GM21367 (cell line): ENCODE results near the gene PLEKHG2.

Experiments used
- ATAC-seq: cut with Tn5 transposase; IDR thresholded peaks from one replicate; pipeline ENCODE4 v1.9.1; 2021; ENCODE audit not compliant: unreplicated experiment

The PLEKHG2 gene

DNA sequence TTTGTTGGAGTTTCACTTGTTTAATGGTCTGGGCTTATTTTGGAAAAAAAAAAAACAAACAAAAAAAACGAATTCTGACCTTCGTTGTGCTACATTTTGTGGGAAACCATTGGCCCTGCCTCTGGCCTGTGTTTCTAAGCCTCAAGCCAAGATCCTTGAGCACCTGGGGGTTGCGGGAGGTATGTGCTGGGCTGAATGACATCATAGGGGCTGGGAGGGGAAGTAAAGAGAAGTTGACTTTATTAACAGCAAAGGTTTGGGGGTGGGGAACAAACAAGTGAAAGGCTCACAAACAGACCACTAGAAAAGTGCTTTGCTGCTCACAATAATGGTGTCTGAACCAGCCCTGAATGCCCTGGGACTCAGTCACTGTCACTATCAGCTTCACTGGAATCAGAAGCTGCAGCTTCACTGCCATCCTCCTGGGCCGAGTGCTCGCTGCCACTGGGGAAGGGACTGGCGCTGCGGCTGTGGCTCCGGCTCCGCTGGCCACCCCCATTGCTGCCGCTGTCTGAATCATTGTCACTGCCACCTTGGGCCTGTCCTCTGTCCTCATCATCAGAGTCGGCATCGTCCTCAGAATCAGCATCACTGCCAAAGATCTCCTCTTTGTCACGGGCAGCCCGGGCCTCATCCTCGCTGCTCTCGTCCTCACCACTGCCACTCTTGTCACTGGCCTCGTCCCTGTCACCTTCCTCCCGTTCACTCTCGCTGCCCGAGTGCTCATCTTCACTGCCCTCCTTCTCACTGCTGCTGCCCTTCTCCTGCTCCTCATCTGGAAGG, 26.6 kb upstream of the PLEKHG2 start:
- no peak for ATAC-seq

GRCh38 chr19:39386557-39386956, 25.9 kb upstream of the PLEKHG2 start:
- ATAC-seq, result no peak

DNA sequence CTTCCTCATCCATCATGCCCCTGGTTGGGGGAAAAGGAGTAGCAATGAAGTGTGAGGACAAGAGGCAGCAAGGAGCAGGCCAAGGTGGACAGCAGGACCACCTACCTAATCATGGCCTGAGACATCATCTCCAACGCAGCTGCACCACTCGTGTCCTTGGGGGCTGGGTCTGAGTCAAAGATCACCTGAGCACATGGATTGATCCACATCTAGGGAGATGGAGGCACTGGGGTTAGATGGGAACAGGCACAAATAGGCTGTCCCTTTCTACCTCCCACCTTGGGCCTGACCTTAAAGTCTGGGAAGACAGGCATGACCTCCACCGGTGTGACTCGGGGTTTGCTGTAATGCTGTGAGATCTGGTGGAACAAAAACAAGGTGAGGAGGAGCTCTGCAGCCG, 23.8 kb upstream of the PLEKHG2 start:
- ATAC-seq, result no peak

DNA sequence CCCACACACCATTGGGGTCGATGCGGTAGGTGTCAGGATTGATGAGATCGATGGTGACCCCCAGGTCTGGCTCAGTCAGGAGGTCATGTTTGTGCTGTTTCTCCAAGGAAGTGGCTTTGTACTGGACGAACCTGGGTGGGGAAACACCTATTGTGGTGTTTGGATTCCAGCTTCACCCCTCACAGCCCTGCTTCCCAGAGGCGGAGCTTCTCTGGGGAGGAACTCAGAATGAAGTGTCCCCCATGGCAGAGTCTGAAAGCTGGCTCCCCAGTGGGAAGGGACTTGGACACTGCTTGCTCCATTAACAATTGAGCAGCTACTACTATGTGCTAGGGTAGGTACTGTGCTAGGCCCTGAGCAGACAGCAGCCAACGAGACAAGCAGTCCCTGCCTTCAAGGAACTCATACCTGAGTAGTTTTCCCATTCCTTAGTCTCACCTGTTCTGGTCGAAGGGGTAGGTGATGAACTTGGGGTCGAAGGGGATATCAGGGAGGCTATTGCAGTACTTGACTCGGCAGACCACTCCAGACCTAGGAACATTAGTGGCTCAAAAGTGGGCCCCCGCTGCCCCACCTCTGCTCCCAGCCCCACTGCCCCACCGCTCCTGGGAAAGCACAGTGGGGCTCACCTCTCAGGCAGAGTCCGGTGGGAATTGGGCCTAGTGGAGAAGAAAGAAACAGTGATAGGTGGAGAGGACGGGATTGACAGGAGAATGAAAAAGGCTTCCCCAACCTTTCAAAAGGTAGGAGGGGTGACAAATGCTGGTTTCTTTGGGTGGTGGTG, 22.6 kb upstream of the PLEKHG2 start:
- no peak for ATAC-seq

DNA sequence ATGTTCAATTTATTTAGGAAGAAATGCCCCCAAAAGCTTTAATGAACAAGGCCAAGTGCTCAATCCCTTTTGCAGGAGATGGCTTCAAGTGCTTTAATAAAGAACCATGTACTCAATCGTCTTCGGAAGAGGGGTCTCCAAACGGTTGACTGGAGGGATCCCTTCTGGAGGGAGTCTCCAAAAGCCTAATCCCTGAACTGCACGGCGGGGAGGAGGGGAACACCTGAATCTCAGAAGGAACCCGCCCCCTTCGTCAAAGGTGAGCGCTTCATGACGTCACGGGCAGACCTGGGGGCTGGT, 22.1 kb upstream of the PLEKHG2 start:
- no peak for ATAC-seq

DNA sequence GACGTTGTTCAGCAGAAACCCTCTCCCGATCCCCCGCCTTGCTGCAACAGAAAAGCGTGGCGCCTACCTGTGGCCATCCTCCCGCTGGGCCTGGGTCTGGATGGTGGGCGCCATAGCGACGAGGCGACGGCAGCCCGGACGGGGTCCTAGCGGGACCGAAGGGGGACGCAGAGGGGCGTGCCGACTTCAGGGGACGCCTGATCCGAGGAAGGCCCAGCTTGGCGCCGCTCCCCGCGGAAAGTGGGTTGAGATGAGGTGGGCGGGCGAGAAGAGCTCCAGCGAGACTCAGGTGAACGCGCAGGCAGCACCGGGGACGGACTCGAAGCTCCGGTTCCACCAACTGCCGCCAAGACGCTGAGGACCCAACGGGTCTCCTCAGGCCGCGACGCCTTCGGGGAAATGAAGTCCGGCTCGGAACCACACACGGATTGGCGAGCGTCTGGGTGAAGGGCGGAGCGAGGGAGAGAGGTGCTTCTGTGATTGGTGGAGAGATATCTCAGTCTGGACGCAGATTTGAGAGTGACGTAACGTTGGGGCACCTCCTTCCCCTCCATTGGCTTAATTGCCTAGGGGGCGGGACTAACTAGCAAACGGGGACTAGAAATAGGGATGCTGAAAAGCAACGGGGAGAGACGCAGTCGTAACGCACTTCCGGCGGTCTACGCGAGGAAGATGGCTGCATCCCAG, 21.6 kb upstream of the PLEKHG2 start, which contains the start of the genes MED29 and PAF1:
MED29 (plus strand) TSS at position 628 of the 687 bp plus-strand sequence; CDS start at position 673, 45 bp downstream.
PAF1 (minus strand) TSS at position 356 of the 687 bp plus-strand sequence; CDS start at position 114, 242 bp downstream.
- peak; percentile 85 for ATAC-seq

- ATAC-seq, result peak; percentile 27
Measured at GRCh38 chr19:39397360-39398296, 14.8 kb upstream of the PLEKHG2 start.

DNA sequence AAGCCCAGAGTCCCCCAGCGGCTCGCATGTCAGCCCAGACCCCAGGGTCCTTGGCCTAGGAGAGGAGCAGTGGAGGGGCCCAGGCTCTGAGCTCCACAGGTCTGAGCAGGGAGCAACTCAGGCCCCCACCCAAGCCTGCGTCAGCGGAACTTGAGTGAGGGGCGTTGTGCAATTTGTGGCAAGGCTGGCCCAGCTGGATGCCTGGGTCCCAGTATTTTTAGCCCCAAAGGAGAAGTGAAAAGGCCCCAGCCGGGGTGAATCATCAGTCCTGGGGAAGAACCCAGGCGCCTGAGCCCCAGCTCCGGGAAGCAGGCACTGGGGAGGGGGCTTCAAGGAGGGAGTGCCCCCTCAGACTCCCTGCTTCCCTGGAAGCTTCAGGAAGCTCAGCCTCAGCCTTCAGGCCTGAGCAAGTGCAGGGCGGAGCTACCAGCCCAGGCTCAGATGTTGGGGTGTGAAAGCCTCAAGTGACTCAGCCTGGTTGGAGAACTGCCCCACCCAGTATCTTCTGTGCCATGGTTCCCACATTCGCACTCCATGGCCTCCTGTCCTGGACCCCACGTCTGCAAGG, 14.1 kb upstream of the PLEKHG2 start:
- no peak for ATAC-seq

- ATAC-seq, result no peak
Measured at GRCh38 chr19:39399668-39400050, 12.8 kb upstream of the PLEKHG2 start.

DNA sequence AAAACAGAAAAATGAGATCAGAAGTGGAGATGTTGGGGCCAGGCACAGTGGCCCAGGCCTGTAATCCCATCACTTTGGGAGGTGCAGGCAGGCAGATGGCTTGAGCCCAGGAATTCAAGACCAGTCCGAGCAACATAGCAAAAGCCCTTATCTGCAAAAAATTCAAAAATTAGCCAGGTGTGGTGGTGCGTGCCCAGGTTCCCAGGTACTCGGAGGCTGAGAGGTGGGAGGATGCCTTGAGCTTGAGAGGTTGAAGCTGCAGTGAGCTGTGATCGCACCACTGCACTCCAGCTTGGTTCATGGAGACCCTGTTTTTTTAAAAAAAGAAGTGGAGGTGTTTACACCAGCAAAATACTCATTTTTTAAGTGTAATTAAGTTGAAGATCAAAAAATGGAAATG, 12.4 kb upstream of the PLEKHG2 start:
- ATAC-seq, result no peak

- no peak for ATAC-seq
Measured at GRCh38 chr19:39401070-39401548, 11.4 kb upstream of the PLEKHG2 start.

DNA sequence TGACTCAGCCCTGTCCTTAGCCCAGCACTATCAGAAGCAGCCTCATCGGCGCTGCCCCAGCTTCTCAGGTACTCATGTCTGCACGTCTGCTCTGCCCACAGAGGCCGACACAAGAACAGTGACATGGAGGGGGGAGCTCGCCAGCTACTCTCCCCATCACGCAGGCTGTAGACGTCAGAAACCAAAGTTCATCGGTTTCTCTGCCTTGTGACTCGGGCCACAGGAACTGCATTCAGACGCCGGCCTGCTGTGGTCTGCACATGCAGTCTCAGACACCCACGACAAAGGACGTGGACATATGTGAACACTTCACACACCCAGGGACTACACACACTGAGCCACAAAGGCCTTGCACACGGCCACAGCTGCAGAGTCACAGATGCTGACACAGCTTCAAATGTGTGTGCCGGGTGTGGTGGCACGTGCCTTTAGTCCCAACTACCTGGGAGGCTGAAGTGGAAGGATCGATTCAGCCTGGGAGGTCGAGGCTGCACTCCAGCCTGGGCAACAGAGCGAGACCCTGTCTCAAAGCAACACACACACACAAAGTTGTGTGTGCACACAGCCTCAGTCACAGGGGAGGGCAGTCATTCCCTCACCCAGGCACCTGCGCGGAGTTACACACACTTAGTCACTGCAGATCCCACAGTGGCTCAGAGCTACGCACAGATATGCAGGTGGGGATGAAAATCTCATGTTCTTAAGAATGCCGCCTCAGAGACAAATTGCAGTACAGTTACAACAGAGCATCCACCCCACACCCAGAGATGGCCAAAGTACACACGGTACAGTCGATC, 10.7 kb upstream of the PLEKHG2 start:
- ATAC-seq, result no peak

DNA sequence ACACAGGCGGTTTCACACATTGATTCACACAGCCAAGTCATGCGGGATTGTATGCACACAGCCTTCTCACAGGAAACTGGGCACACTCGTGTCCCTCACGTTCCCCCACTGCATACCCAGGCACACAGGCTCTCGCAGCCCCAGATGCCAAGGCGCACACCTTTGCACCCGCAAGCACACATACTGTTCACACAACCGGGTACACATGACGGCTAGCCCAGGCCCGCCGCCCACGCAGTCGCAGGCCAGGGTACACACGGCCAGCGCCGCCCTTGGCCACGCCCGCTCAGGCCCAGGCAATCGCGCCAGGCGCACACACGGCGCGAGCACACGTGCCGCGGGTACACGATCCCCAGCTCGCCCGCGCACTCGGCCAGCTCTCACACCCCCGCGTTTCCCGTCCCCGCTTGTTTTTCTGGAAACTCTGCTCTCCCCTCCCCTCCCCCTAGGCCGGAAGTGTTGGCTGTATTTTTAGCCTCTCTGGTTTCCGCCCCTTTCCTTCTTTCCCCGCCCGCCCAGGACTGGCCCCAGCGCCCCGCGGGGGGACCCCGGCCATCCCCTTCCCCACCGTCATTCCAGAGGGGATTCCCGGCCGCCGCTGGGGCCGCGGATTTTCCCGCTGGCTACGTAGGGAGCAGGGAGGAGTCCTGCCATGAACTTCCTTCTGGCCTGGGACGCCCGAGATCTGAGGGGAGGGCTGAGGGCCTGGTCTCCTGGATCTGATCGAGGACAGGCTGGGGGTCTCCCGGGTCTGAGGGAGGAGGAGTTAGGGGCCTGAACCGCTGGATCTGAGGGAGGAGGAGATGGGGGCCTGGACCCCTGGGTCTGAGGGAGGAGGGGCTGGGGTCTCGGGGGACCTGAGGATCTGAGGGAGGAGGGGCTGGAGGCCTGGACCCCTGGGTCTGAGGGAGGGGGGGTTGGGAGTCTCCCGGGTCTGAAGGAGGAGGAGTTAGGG, 9.8 kb upstream of the PLEKHG2 start:
- ATAC-seq, result no peak

DNA sequence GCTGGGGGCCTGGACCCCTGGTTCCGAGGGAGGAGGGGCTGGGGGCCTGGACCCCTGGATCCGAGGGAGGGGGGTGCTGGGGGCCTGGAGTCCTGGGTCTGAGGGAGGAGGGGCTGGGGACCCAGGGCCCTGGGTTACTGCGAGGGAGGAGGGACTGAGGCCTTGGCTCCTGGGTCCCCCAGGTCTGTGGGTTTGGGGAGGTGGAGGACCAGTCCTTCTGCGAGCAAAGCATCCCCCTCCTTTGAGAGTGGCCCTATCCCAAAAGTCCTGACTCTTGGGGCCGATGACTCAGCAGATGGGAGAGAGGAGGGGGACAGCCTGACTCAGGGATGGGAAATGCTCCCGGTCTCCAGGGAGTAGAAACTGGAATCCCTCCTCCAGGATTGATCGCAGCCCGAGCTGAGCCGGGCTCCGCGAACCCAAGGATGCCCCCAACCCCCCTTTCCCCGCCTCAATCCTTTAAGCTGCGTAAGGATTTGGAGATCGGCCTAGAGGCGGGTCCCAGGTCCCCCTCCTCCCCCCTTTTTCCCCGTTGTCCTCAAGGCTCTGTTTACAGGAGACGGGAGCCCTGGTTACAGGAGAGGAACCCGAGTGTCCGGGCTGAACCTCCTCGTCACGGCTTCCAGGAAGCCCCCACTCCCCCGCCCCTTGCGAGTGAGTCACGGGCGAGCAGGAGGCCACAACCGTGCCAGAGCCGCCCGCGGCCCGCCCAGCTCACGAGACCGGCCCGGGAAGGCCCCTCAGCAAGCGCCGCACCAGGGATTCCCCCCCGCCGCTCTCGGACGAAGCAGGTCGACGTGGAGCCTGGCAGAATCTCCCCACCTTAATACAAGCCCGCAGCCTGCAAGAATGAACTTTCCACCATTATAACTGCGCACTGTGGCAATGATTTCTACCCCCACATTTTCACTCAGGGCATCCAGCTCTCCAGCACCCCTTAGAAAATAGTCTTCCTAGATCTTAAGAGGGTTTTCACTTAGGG, 8.8 kb upstream of the PLEKHG2 start:
- no peak for ATAC-seq

- no peak for ATAC-seq
Measured at GRCh38 chr19:39405261-39405957, 7.1 kb upstream of the PLEKHG2 start.

GRCh38 chr19:39405958-39406655, 6.4 kb upstream of the PLEKHG2 start:
- no peak for ATAC-seq
